IMR-90 (cell line): ENCODE results near the gene SECISBP2. TPM values are rescaled to one million over a fixed set of nuclear protein-coding genes. Genes with fewer than 3 reads are reported as not detected.

Source experiments
- ATAC-seq: fragments of 200-7000 bp; cut with Tn5 transposase; 2 replicates; pipeline ENCODE4 v1.9.1; 2020; ENCODE audit warnings: low read depth, mild to moderate bottlenecking, moderate library complexity
- BruUV-seq: library from RNA; stranded (reverse); fragments of 400-500 nt; replicated peaks from 2 replicates; lab custom pipeline; 2021; lab: Mats Ljungman, UMichigan
- CTCF ChIA-PET: fragments of 300-600 bp; formaldehyde crosslinking; extraction: SDS; loops from one replicate; lab custom pipeline; 2021; ENCODE audit warnings: antibody characterized with exemption; lab: Yijun Ruan, JAX
- POLR2A ChIA-PET: fragments of 300-600 bp; sonication (Branson Sonifier 250); formaldehyde crosslinking; loops from one replicate; lab custom pipeline; 2022; ENCODE audit warnings: antibody characterized with exemption; ENCODE audit not compliant: unreplicated experiment; lab: Charles Lee
- DNase-seq: peaks from one replicate; pipeline ENCODE4 v3.0.0; 2013
- H2AFZ ChIP-seq: replicated peaks from 2 replicates; pipeline ENCODE3; 2013; ENCODE audit warnings: low read length, mild to moderate bottlenecking; ENCODE audit not compliant: poor library complexity
- H2AK5ac ChIP-seq: 2 replicates; pipeline ENCODE4 v1.6.1; 2013; ENCODE audit warnings: low read depth, low read length, inconsistent platforms
- H2AK9ac ChIP-seq: replicated peaks from 2 replicates; pipeline ENCODE3; 2013; ENCODE audit warnings: mild to moderate bottlenecking, low read depth, low read length, moderate library complexity; ENCODE audit not compliant: poor library complexity
- H2BK120ac ChIP-seq: 2 replicates; pipeline ENCODE4 v1.6.1; 2013; ENCODE audit warnings: low read depth, low read length, inconsistent platforms
- H2BK15ac ChIP-seq: 3 replicates; pipeline ENCODE4 v1.6.1; 2013; ENCODE audit warnings: low read depth, low read length, inconsistent platforms
- H2BK20ac ChIP-seq: 2 replicates; pipeline ENCODE4 v1.6.1; 2013; ENCODE audit warnings: low read depth, mild to moderate bottlenecking, inconsistent platforms, low read length, moderate library complexity
- H2BK5ac ChIP-seq: 2 replicates; pipeline ENCODE4 v1.6.1; 2013; ENCODE audit warnings: mild to moderate bottlenecking, low read depth, low read length, inconsistent platforms; ENCODE audit not compliant: poor library complexity, severe bottlenecking
- H3K14ac ChIP-seq: replicated peaks from 2 replicates; pipeline ENCODE4 v1.6.1; 2013; ENCODE audit warnings: low read depth, low read length, inconsistent platforms
- H3K18ac ChIP-seq: 2 replicates; pipeline ENCODE4 v1.6.1; 2013; ENCODE audit warnings: low read depth, low read length, control low read depth
- H3K23ac ChIP-seq: 2 replicates; pipeline ENCODE4 v1.6.1; 2013; ENCODE audit warnings: low read depth, low read length, inconsistent platforms
- H3K27ac ChIP-seq: 2 replicates; pipeline ENCODE4 v1.5.1; 2013; ENCODE audit warnings: mild to moderate bottlenecking, control low read depth, low read length; ENCODE audit not compliant: insufficient read depth
- H3K27me3 ChIP-seq: 2 replicates; pipeline ENCODE4 v1.6.1; 2013; ENCODE audit warnings: low read length; ENCODE audit not compliant: control insufficient read depth, insufficient read depth
- H3K36me3 ChIP-seq: 2 replicates; pipeline ENCODE4 v1.6.1; 2013; ENCODE audit warnings: low read length, mixed read lengths; ENCODE audit not compliant: control insufficient read depth, insufficient read depth
- H3K4ac ChIP-seq: 2 replicates; pipeline ENCODE4 v1.6.1; 2013; ENCODE audit warnings: low read depth, low read length, inconsistent platforms
- H3K4me1 ChIP-seq: 2 replicates; pipeline ENCODE4 v1.6.1; 2013; ENCODE audit warnings: low read length, mixed read lengths; ENCODE audit not compliant: control insufficient read depth, insufficient read depth
- H3K4me2 ChIP-seq: 2 replicates; pipeline ENCODE4 v1.6.1; 2013; ENCODE audit warnings: low read depth, mild to moderate bottlenecking, control low read depth, low read length, moderate library complexity
- H3K4me3 ChIP-seq: 2 replicates; pipeline ENCODE4 v1.5.1; 2013; ENCODE audit warnings: low read depth, mild to moderate bottlenecking, control low read depth, low read length, moderate library complexity; ENCODE audit not compliant: insufficient read depth
- H3K56ac ChIP-seq: 2 replicates; pipeline ENCODE4 v1.6.1; 2013; ENCODE audit warnings: low read length, inconsistent platforms; ENCODE audit not compliant: insufficient read depth; ENCODE audit errors: extremely low read depth
- H3K79me1 ChIP-seq, 2 experiments: 2 replicates each; pipeline ENCODE4 v1.6.1; 2013; ENCODE audit warnings: low read length in 2 of 2, inconsistent platforms in 1 of 2, low read depth in 1 of 2
- H3K9ac ChIP-seq: 2 replicates; pipeline ENCODE4 v1.6.1; 2013; ENCODE audit warnings: low read depth, low read length, control low read depth
- H3K9me1 ChIP-seq: 2 replicates; pipeline ENCODE4 v1.6.1; 2013; ENCODE audit warnings: low read length, inconsistent platforms; ENCODE audit not compliant: insufficient read depth
- H3K9me3 ChIP-seq: 2 replicates; pipeline ENCODE4 v1.6.1; 2013; ENCODE audit warnings: low read length; ENCODE audit not compliant: control insufficient read depth, insufficient read depth
- H4K20me1 ChIP-seq: 2 replicates; pipeline ENCODE4 v1.6.1; 2013; ENCODE audit warnings: low read length, inconsistent platforms; ENCODE audit not compliant: insufficient read depth
- H4K5ac ChIP-seq: 2 replicates; pipeline ENCODE4 v1.6.1; 2013; ENCODE audit warnings: mild to moderate bottlenecking, low read depth, low read length, control low read depth
- H4K8ac ChIP-seq, 2 experiments: 2 replicates each; pipeline ENCODE4 v1.6.1; 2013; ENCODE audit warnings: low read depth in 2 of 2, low read length in 2 of 2, control low read depth in 1 of 2, inconsistent platforms in 1 of 2
- H4K91ac ChIP-seq: 2 replicates; pipeline ENCODE4 v1.6.1; 2013; ENCODE audit warnings: low read depth, low read length, inconsistent platforms; ENCODE audit not compliant: insufficient read depth
- BHLHE40 ChIP-seq: fragments of 150-350 bp; IDR thresholded peaks from 2 replicates; pipeline ENCODE4 v1.6.1; 2016; ENCODE audit warnings: mild to moderate bottlenecking, low read depth, low read length
- CEBPB ChIP-seq: IDR thresholded peaks from 2 replicates; pipeline ENCODE4 v1.6.1; 2012; ENCODE audit warnings: low read depth, low read length, improper control_type of control experiment
- CTCF ChIP-seq: conservative IDR thresholded peaks from 2 replicates; pipeline ENCODE4 v1.5.1; 2012; ENCODE audit warnings: mild to moderate bottlenecking, low read depth, low read length, improper control_type of control experiment
- ELK1 ChIP-seq: fragments of 150-350 bp; IDR thresholded peaks from 2 replicates; pipeline ENCODE4 v1.6.1; 2016; ENCODE audit warnings: low read depth, mild to moderate bottlenecking, low read length, moderate library complexity, borderline replicate concordance
- FOS ChIP-seq: fragments of 150-350 bp; IDR thresholded peaks from 2 replicates; pipeline ENCODE4 v1.6.1; 2016; ENCODE audit warnings: low read depth, low read length
- MAFK ChIP-seq: IDR thresholded peaks from 2 replicates; pipeline ENCODE4 v1.6.1; 2012; ENCODE audit warnings: low read depth, low read length, improper control_type of control experiment
- MXI1 ChIP-seq: IDR thresholded peaks from 2 replicates; pipeline ENCODE4 v1.6.1; 2012; ENCODE audit warnings: low read depth, mild to moderate bottlenecking, low read length, moderate library complexity, borderline replicate concordance
- NFE2L2 ChIP-seq: fragments of 150-350 bp; IDR thresholded peaks from 2 replicates; pipeline ENCODE4 v1.6.1; 2016; ENCODE audit warnings: low read depth, mild to moderate bottlenecking, low read length
- POLR2A ChIP-seq: IDR thresholded peaks from 2 replicates; pipeline ENCODE4 v1.6.1; 2012; ENCODE audit warnings: mild to moderate bottlenecking, low read depth, low read length
- RAD21 ChIP-seq: IDR thresholded peaks from 2 replicates; pipeline ENCODE4 v1.6.1; 2012; ENCODE audit warnings: low read length, improper control_type of control experiment
- SMC3 ChIP-seq: fragments of 150-350 bp; IDR thresholded peaks from 2 replicates; pipeline ENCODE4 v1.6.1; 2016; ENCODE audit warnings: low read depth, mild to moderate bottlenecking, antibody characterized with exemption, low read length, moderate library complexity
- USF2 ChIP-seq: fragments of 150-350 bp; IDR thresholded peaks from 2 replicates; pipeline ENCODE4 v1.6.1; 2017; ENCODE audit warnings: mild to moderate bottlenecking, antibody characterized with exemption, low read length, low read depth
- WGBS, 2 experiments: methylation state at CpG; one replicate each; pipeline versions ENCODE4 v1.1.5 to v1.1.7; 2013; ENCODE audit warnings: missing lambda C conversion rate in 2 of 2; ENCODE audit not compliant: insufficient read length in 1 of 2; ENCODE audit errors: extremely low coverage in 2 of 2; 5-methylcytosine and 5-hydroxymethylcytosine counted together
- dilution Hi-C: fragments of 300-500 bp; cut with HindIII; formaldehyde crosslinking; loops from one replicate; pipeline ENCODE4 v1.14.3; 2018; ENCODE audit warnings: low sequenced_read_pairs; ENCODE audit not compliant: unreplicated experiment
- in situ Hi-C: fragments of 300-500 bp; cut with MboI; formaldehyde crosslinking; loops from 3 replicates; pipeline ENCODE4 v1.14.3; 2019; ENCODE audit warnings: low sequenced_read_pairs, inconsistent platforms, mixed read lengths
- intact Hi-C: fragments of 100-400 bp; cut with micrococcal nuclease; formaldehyde crosslinking; loops from 2 replicates; pipeline ENCODE4 v1.10.0; 2022
- polyA plus RNA-seq, 3 experiments: library from polyadenylated mRNA; depleted of rRNA; stranded (reverse); fragments of >200 nt; gene quantifications; 2 replicates each; pipeline ENCODE4 v1.2.3, GENCODE V29; 2012; ENCODE audit warnings: low replicate concordance in 1 of 3
- total RNA-seq: library from RNA; depleted of rRNA; stranded (reverse); fragments of >200 nt; gene quantifications from 2 replicates; pipeline ENCODE4 v1.2.3, GENCODE V29; 2012

SECISBP2 gene
- total and polyA plus RNA-seq, 2 of the 4 experiments (the other 2 are of a cell fraction): 16.4 to 18.8 TPM

DNA sequence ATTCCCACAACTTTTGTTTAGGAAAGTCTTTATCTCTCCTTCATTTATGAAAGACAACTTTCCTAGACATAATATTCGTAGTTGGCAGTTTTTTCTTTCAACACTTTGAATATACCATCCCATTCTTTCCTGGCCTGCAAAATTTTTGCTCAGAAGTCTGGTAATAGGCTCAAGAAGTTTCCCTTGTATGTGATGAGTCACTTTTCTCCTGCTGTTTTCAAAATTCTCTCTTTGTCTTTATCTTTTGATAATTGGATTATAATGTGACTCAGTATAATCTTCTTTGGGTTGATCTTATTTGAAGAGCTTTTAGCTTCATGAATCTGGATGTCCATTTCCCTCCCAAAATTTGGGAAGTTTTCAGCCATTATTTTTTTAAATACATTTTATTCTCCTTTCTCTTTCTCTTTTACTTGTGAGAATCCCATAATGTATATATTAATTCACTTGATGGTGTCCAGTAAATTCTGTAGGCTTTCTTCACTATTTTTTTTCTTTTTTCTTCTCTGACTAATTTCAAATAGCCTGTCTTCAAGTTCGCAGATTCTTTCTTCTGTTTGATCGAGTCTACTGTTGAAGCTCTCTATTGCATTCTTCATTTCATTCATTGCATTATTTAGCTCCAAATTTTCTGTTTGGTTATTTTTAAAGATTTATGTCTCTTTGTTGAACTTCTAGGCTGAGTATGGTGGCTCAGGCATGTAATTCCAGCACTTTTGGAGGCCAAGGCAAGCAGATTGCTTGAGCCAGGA, 44.6 kb upstream of the SECISBP2 start:
- Histone ChIP-seq H3K56ac (no peak overlapping the region), H2AK9ac (no peak overlapping the region), H2AK5ac (peak overlapping the region; percentile 88), H4K20me1 (no peaks in the 10 kb centered on the region), H2BK15ac (0 out of 3 replicates have a peak overlapping the region, but pooled peaks have one; percentile 32), H3K9me1 (no peaks in the 10 kb centered on the region), H3K4me2 (no peak overlapping the region), H2AFZ (no peak overlapping the region), H4K8ac (no peak overlapping the region; a peak in 1 of 4 replicates), H3K36me3 (no peaks in the 10 kb centered on the region), H3K23ac (no peak overlapping the region), H3K27me3 (no peaks in the 10 kb centered on the region), H3K27ac (no peak overlapping the region), H3K14ac (0 out of 2 replicates have a peak overlapping the region, but pooled peaks have one; percentile 63), H3K9me3 (peaks cover 12% of the 10 kb centered on the region), H4K5ac (no peak overlapping the region), H2BK120ac (peak overlapping the region; percentile 62; the same call in 1 of the 2 replicates), H3K9ac (no peak overlapping the region), H3K4me1 (peaks cover 7% of the 10 kb centered on the region; the same call in 1 of the 2 replicates), H3K18ac (peak overlapping the region; percentile 27; the same call in 1 of the 2 replicates), H3K4ac (peak overlapping the region; percentile 66), H4K91ac (no peak overlapping the region), H2BK5ac (no peak overlapping the region), H3K4me3 (no peak overlapping the region), H3K79me1 (no peaks in the 10 kb centered on the region), H2BK20ac (peak overlapping the region; percentile 63; the same call in 1 of the 2 replicates)
- ChIA-PET CTCF (no interaction called here), POLR2A (no interaction called here)
- no peak for DNase-seq
- no TSS peak for BruUV-seq
- no peak for ATAC-seq
- TF ChIP-seq CTCF (no peak), FOS (no peak), USF2 (no peak), RAD21 (no peak), MAFK (no peak), BHLHE40 (no peak), MXI1 (no peak), CEBPB (no peak), POLR2A (no peak), NFE2L2 (no peak), ELK1 (no peak), SMC3 (no peak)
- WGBS, 2 experiments: no CpG with 5 or more reads among the region's 3 CpGs
- dilution Hi-C loops (no loop called here), in situ Hi-C loops (loop anchor here (10.0 kb wide), 1 partner anchor 679 kb away; no protein-coding TSS in a partner anchor), intact Hi-C loops (loop anchor here (10.0 kb wide), 1 partner anchor 679 kb away; no protein-coding TSS in a partner anchor)
